Urinary bladder (tissue), 4 donors: ENCODE measurements around the gene CAPN1. TPM values are rescaled to one million over a fixed set of nuclear protein-coding genes. Genes with fewer than 3 reads are reported as not detected.
"Not testable (repeated sequence)": the region's sequence is repeated elsewhere in the genome, so short reads cannot be mapped to it uniquely, and the experiment has no call there.

Experiments used
- DNase-seq: peaks from one replicate; pipeline ENCODE4 v3.0.0-alpha.2; 2015; ENCODE audit errors: extremely low spot score
- H3K27ac ChIP-seq: one replicate; pipeline ENCODE4 v1.5.1; 2013; ENCODE audit warnings: low read depth, mild to moderate bottlenecking, moderate library complexity
- H3K36me3 ChIP-seq: one replicate; pipeline ENCODE4 v1.6.1; 2013; ENCODE audit warnings: mild to moderate bottlenecking, moderate library complexity; ENCODE audit not compliant: insufficient read depth
- H3K4me1 ChIP-seq: one replicate; pipeline ENCODE4 v1.6.1; 2013; ENCODE audit warnings: mild to moderate bottlenecking, moderate library complexity; ENCODE audit not compliant: insufficient read depth
- H3K4me3 ChIP-seq: one replicate; pipeline ENCODE4 v1.5.1; 2013; ENCODE audit warnings: low read depth, low read length
- WGBS: extraction: QIAGEN DNeasy Blood & Tissue Kit; methylation state at CpG from one replicate; pipeline ENCODE4 v1.1.7; 2013; 5-methylcytosine and 5-hydroxymethylcytosine counted together
- polyA plus RNA-seq: library from polyadenylated mRNA; stranded (reverse); fragments of 200-250 nt; gene quantifications from one replicate; pipeline ENCODE4 v1.2.3, GENCODE V29; 2013
- total RNA-seq: library from RNA; depleted of rRNA; stranded (reverse); fragments of >200 nt; gene quantifications from one replicate; pipeline ENCODE4 v1.2.3, GENCODE V29; 2014
- donor health status: healthy with polysubstance abuse.
- donor health status: healthy.

The CAPN1 gene
- total and polyA plus RNA-seq, 2 donors = 94.3 to 123 TPM

- Histone ChIP-seq H3K4me1 (no peaks in the 10 kb centered on the region), H3K27ac (peak overlapping the region; percentile 53), H3K4me3 (peak overlapping the region; percentile 25), H3K36me3 (no peaks in the 10 kb centered on the region)
- 6% methylated on average over 42 of the region's 42 CpGs for WGBS
- no peak for DNase-seq
Measured at GRCh38 chr11:65225279-65226102, 43.8 kb downstream of the CAPN1 start.

DNA sequence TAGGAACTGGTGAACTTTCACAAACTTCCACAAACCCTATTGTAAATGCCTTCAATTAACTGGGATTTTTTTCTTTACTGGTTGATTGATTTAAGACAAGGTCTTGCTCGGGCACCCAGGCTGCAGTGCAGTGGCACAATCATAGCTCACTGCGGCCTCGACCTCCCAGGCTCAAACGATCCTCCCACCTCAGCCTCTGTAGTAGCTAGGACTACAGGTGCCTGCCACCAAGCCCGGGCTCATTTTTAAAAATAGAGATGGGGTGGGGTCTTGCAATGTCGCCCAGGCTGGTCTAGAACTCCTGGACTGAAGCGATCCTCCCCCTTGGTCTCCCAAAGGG lies 44.3 kb downstream of the CAPN1 start:
- DNase-seq = no peak
- Histone ChIP-seq H3K27ac (no peak overlapping the region), H3K36me3 (no peaks in the 10 kb centered on the region), H3K4me1 (no peaks in the 10 kb centered on the region), H3K4me3 (peak overlapping the region; percentile 25)
- WGBS = 50% methylated on average over 7 of the region's 7 CpGs

DNA sequence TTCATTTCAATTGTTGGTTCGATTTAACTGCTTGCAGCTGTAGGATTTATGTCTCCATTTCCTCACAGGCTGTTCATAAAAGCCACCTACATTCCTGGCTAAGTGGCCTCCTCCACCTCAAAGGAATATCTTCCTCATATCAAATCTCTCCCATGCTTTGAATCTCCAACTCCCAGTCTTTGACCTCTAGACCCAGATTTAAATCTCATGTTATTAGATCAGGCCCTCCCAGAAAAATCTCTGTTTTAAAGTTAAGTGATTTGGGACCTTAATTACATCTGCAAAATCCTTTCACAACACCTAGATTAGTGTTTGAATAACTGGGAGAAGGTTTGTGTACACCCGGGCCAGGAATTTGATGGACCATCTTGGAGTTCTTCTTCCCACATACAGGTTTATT lies 46.2 kb downstream of the CAPN1 start:
- DNase-seq = no peak
- no peaks in the 10 kb centered on the region for H3K4me1 ChIP-seq
- no peak overlapping the region for H3K4me3 ChIP-seq
- H3K36me3 ChIP-seq = no peaks in the 10 kb centered on the region
- no peak overlapping the region for H3K27ac ChIP-seq
- 72% methylated on average over 2 of the region's 2 CpGs for WGBS

DNA sequence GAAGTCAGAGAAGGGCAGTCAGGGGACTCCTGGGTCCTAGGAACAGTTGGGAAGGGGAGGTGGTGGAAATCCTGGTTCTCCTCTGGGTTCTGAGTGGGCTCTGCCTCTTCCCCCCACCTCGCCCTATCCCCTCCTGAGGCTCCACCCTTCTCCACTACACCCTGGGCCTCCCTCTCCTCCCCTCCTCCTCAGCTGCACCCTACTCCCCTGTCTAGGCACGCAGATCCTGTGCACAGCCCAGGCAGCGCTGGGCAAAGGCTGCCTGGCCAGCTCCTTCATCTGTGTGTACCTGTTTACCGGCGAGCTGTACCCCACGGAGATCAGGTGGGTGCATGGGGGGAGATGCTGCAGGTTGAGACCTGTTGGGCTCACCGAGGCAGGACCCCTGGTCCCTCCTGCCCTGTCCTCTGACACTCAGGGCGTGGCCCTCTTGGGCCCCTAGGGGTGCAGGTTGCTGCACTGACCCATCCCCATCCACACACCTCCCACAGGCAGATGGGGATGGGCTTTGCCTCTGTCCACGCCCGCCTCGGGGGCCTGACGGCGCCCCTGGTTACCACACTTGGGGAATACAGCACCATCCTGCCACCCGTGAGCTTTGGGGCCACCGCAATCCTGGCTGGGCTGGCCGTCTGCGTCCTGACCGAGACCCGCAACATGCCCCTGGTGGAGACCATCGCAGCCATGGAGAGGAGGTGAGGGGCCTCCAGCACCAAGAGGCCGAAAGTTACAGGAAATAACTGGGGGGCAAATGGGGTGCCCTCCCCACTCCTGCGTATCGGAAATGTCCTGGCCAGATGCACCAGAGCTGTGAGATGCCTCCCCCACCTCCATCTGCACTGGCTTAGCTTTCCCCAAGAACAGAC lies 54.7 kb downstream of the CAPN1 start:
- no peak overlapping the region for H3K4me3 ChIP-seq
- WGBS = 74% methylated on average over 23 of the region's 23 CpGs
- no peak overlapping the region for H3K27ac ChIP-seq
- H3K4me1 ChIP-seq = no peaks in the 10 kb centered on the region
- H3K36me3 ChIP-seq = no peaks in the 10 kb centered on the region
- DNase-seq = no peak

- H3K4me1 ChIP-seq, DNase-seq, H3K27ac ChIP-seq, H3K4me3 ChIP-seq, H3K36me3 ChIP-seq: not testable (repeated sequence)
- WGBS = 77% methylated on average over 4 of the region's 6 CpGs
Measured at GRCh38 chr11:65238302-65238701, 56.6 kb downstream of the CAPN1 start.

GRCh38 chr11:65241134-65241533 lies 59.4 kb downstream of the CAPN1 start:
- no peak overlapping the region for H3K4me3 ChIP-seq
- 68% methylated on average over 5 of the region's 5 CpGs for WGBS

GRCh38 chr11:65241692-65242091 lies 60.0 kb downstream of the CAPN1 start:
- H3K36me3 ChIP-seq = no peaks in the 10 kb centered on the region
- H3K27ac ChIP-seq = no peak overlapping the region
- no peak for DNase-seq
- no peak overlapping the region for H3K4me3 ChIP-seq
- H3K4me1 ChIP-seq = no peaks in the 10 kb centered on the region

More at GRCh38 chr11:65241134-65241533, 59.4 kb downstream of the CAPN1 start:
- Histone ChIP-seq H3K4me1 (no peaks in the 10 kb centered on the region), H3K27ac (no peak overlapping the region), H3K36me3 (no peaks in the 10 kb centered on the region)
- no peak for DNase-seq

DNA sequence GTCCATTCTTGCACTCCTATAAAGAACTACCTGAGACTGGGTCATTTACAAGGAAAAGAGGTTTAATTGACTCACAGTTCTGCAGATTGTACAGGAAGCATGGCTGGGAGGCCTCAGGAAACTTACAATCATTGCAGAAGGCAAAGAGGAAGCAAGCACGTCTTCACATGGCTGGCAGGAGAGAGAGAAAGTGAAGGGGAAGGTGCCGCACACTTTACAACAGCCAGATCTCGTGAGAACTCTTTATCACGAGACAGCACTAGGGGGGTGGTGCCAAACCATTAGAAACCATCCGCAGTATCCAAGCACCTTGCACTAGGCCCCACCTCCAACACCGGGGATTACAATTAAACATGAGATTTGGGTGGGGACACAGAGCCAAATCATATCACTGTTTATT lies 60.7 kb downstream of the CAPN1 start:
- Histone ChIP-seq H3K27ac (no peak overlapping the region), H3K4me3 (no peak overlapping the region), H3K4me1 (no peaks in the 10 kb centered on the region), H3K36me3 (no peaks in the 10 kb centered on the region)
- WGBS = 72% methylated on average over 6 of the region's 6 CpGs
- no peak for DNase-seq

GRCh38 chr11:65243797-65244196 lies 62.1 kb downstream of the CAPN1 start:
- no peak for DNase-seq
- Histone ChIP-seq H3K4me1 (no peaks in the 10 kb centered on the region), H3K36me3 (no peaks in the 10 kb centered on the region), H3K4me3 (no peak overlapping the region), H3K27ac (no peak overlapping the region)
- WGBS = 42% methylated on average over 4 of the region's 4 CpGs

DNA sequence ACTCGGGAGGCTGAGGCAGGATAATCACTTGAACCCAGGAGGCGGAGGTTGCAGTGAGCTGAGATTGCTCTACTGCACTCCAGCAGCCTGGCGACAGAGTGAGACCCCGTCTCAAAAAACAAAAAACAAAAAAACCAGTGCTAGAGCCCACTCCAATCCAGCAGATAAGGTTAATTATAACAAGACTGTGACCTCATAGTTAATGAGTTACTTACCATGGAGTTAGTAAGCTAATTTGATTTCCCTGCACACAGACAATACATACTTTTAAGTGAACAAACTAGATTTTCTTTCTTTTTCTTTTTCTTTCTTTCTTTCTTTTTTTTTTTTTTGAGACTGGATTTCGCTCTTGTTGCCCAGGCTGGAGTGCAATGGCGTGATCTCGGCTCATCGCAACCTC lies 63.3 kb downstream of the CAPN1 start:
- not testable (repeated sequence) for H3K4me3 ChIP-seq, H3K27ac ChIP-seq, DNase-seq, H3K4me1 ChIP-seq, H3K36me3 ChIP-seq
- 94% methylated on average over 8 of the region's 8 CpGs for WGBS

DNA sequence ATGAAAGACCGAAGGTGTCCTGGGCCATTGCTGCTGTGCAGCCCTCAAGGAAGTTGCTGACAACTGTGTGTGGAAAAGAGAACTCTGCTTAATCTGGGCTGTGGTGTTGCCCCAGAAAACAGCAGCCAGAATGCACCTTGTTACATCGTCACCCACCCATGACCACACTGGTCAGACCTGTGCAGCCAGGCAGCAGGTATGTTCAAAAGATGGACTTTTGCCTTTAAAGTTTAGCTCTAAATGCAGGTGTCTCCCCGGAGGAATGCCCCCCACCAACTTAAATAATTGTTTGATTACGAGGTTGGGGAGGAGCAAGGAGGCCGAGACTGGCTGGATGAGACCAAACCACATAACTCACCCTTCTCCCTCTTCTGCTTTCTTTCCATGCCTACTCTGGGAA lies 64.8 kb downstream of the CAPN1 start:
- Histone ChIP-seq H3K4me3 (no peak overlapping the region), H3K36me3 (no peaks in the 10 kb centered on the region), H3K27ac (no peak overlapping the region), H3K4me1 (no peaks in the 10 kb centered on the region)
- DNase-seq = no peak
- 70% methylated on average over 5 of the region's 5 CpGs for WGBS

- not testable (repeated sequence) for H3K36me3 ChIP-seq, H3K4me3 ChIP-seq, DNase-seq, H3K27ac ChIP-seq, H3K4me1 ChIP-seq
- 86% methylated on average over 9 of the region's 9 CpGs for WGBS
Measured at GRCh38 chr11:65248184-65248710, 66.5 kb downstream of the CAPN1 start.

GRCh38 chr11:65251476-65251875 lies 69.7 kb downstream of the CAPN1 start:
- no peak overlapping the region for H3K27ac ChIP-seq
- H3K36me3 ChIP-seq = no peaks in the 10 kb centered on the region
- no peaks in the 10 kb centered on the region for H3K4me1 ChIP-seq
- WGBS = 85% methylated on average over 9 of the region's 9 CpGs
- no peak for DNase-seq
- H3K4me3 ChIP-seq = no peak overlapping the region

- no peak for DNase-seq
- 85% methylated on average over 6 of the region's 6 CpGs for WGBS
- no peaks in the 10 kb centered on the region for H3K36me3 ChIP-seq
- no peaks in the 10 kb centered on the region for H3K4me1 ChIP-seq
- no peak overlapping the region for H3K27ac ChIP-seq
- no peak overlapping the region for H3K4me3 ChIP-seq
Measured at GRCh38 chr11:65254724-65255123, 73.0 kb downstream of the CAPN1 start.
